A549 (cell line): ENCODE measurements around the gene MORC2. TPM values are rescaled to one million over a fixed set of nuclear protein-coding genes. Genes with fewer than 3 reads are reported as not detected.

ENCODE experiments used
- ATAC-seq, 2 experiments: fragments of 200-7000 bp in 1 of 2; fragments of >200 bp in 1 of 2; cut with Nextera tagmentation in 1 of 2; cut with Tn5 transposase in 1 of 2; 3 replicates each; pipeline versions ENCODE4 v1.8.0 to v1.9.1; 2018 to 2020; ENCODE audit warnings: mild to moderate bottlenecking in 1 of 2, moderate library complexity in 1 of 2
- CTCF ChIA-PET: fragments of 300-600 bp; sonication (Branson Sonifier 250); formaldehyde crosslinking; extraction: SDS; loops from one replicate; lab custom pipeline; 2021; ENCODE audit warnings: antibody characterized with exemption, inconsistent platforms; lab: Yijun Ruan, JAX
- POLR2A ChIA-PET: fragments of 350-600 bp; formaldehyde crosslinking; extraction: SDS; loops from one replicate; lab custom pipeline; 2021; ENCODE audit warnings: antibody characterized with exemption, inconsistent platforms; lab: Yijun Ruan, JAX
- DNase-seq, 2 experiments: peaks; one replicate each; pipeline versions ENCODE4 v3.0.0 to v3.0.0-alpha.2; 2011 to 2016; ENCODE audit warnings: low read depth in 1 of 2, low spot score in 1 of 2
- FAIRE-seq: peaks from 2 replicates; lab custom pipeline; 2011; peaks lifted over from hg19 to GRCh38; lab: Jason Lieb, UNC
- H3K27ac ChIP-seq, 2 experiments: fragments of >200 bp; sonication (Bioruptor Twin); formaldehyde crosslinking; 3 replicates each; pipeline ENCODE4 v1.5.1; 2016 to 2017
- H3K4me1 ChIP-seq: fragments of >200 bp; sonication (Bioruptor Twin); formaldehyde crosslinking; 3 replicates; pipeline ENCODE4 v1.6.1; 2016
- H3K4me2 ChIP-seq: fragments of >200 bp; sonication (Bioruptor Twin); formaldehyde crosslinking; 3 replicates; pipeline ENCODE4 v1.6.1; 2016
- H3K4me3 ChIP-seq: fragments of >200 bp; sonication (Bioruptor Twin); formaldehyde crosslinking; 3 replicates; pipeline ENCODE4 v1.5.1; 2016
- H3K9me3 ChIP-seq: fragments of >200 bp; sonication (Bioruptor Twin); formaldehyde crosslinking; 3 replicates; pipeline ENCODE4 v1.6.1; 2016
- CBX8 ChIP-seq: fragments of 200-600 bp; sonication (generic); IDR thresholded peaks from 2 replicates; pipeline ENCODE4 v1.6.1; 2016
- CEBPB ChIP-seq, 2 experiments: fragments of >200 bp in 1 of 2; sonication (Bioruptor Twin) in 1 of 2; formaldehyde crosslinking in 1 of 2; IDR thresholded peaks; 2 replicates each; pipeline ENCODE4 v1.6.1; 2012 to 2016
- CHD2 ChIP-seq: fragments of 150-350 bp; IDR thresholded peaks from 2 replicates; pipeline ENCODE4 v1.6.1; 2014; ENCODE audit warnings: low read length; ENCODE audit not compliant: partially characterized antibody
- EHMT2 ChIP-seq: fragments of 200-600 bp; sonication (generic); IDR thresholded peaks from 2 replicates; pipeline ENCODE4 v1.6.1; 2016; ENCODE audit warnings: antibody characterized with exemption, low read depth, mild to moderate bottlenecking, moderate library complexity
- FOXS1 ChIP-seq: fragments of 250-450 bp; sonication (Bioruptor Pico); IDR thresholded peaks from 2 replicates; pipeline ENCODE4 v1.5.0; 2020; ENCODE audit warnings: mild to moderate bottlenecking, moderate library complexity
- GATA3 ChIP-seq: IDR thresholded peaks from 2 replicates; pipeline ENCODE4 v1.6.1; 2012; ENCODE audit warnings: borderline replicate concordance
- HEYL ChIP-seq: fragments of 250-450 bp; sonication (Bioruptor Pico); IDR thresholded peaks from 2 replicates; pipeline ENCODE4 v1.8.0; 2021; ENCODE audit warnings: mild to moderate bottlenecking, moderate library complexity
- JUNB ChIP-seq: fragments of >200 bp; sonication (Bioruptor Twin); formaldehyde crosslinking; IDR thresholded peaks from 2 replicates; pipeline ENCODE4 v1.6.1; 2016
- KDM1A ChIP-seq: fragments of 200-600 bp; sonication (generic); IDR thresholded peaks from 2 replicates; pipeline ENCODE4 v1.6.1; 2016; ENCODE audit warnings: low read depth, mild to moderate bottlenecking
- MAFK ChIP-seq: fragments of 450-650 bp; IDR thresholded peaks from 2 replicates; pipeline ENCODE4 v1.6.1; 2014; ENCODE audit not compliant: partially characterized antibody
- MAZ ChIP-seq: fragments of 150-350 bp; IDR thresholded peaks from 2 replicates; pipeline ENCODE4 v1.6.1; 2014; ENCODE audit warnings: antibody characterized with exemption, low read depth, low read length, borderline replicate concordance
- NFE2L2 ChIP-seq: fragments of 150-350 bp; conservative IDR thresholded peaks from 2 replicates; pipeline ENCODE4 v1.6.1; 2014; ENCODE audit warnings: low read length
- PHF8 ChIP-seq: fragments of 200-600 bp; sonication (generic); IDR thresholded peaks from 2 replicates; pipeline ENCODE4 v1.6.1; 2016; ENCODE audit warnings: low read depth, mild to moderate bottlenecking, antibody characterized with exemption, moderate library complexity, borderline replicate concordance
- RARB ChIP-seq: fragments of 250-450 bp; sonication (Bioruptor Pico); IDR thresholded peaks from 2 replicates; pipeline ENCODE4 v1.8.0; 2021; ENCODE audit warnings: mild to moderate bottlenecking, moderate library complexity
- SMC3 ChIP-seq: fragments of >200 bp; sonication (Bioruptor Twin); formaldehyde crosslinking; IDR thresholded peaks from 3 replicates; pipeline ENCODE4 v1.6.1; 2018; ENCODE audit warnings: inconsistent platforms
- ZFP36 ChIP-seq: fragments of 450-650 bp; IDR thresholded peaks from 2 replicates; pipeline ENCODE4 v1.6.1; 2014; ENCODE audit warnings: borderline replicate concordance; ENCODE audit not compliant: partially characterized antibody
- WGBS: methylation state at CpG from one replicate; pipeline ENCODE4 v1.1.6; 2017; ENCODE audit errors: missing lambda C conversion rate; 5-methylcytosine and 5-hydroxymethylcytosine counted together
- polyA plus RNA-seq, 4 experiments: library from polyadenylated mRNA; depleted of rRNA in 3 of 4; stranded (reverse); fragments of >200 nt; fragmentation: RNase III in 1 of 4; extraction: RNeasy Plus Mini Kit Qiagen cat#74134 plus additional on column Dnase treatment in 1 of 4; gene quantifications; 2 replicates in 3 of 4; 3 replicates in 1 of 4; pipeline ENCODE4 v1.2.3, GENCODE V29; 2011 to 2017
- TF ChIP-seq, protein P1 (sequence below): fragments of 150-350 bp; IDR thresholded peaks from 2 replicates; pipeline ENCODE4 v1.6.1; 2014; ENCODE audit warnings: low read depth, mild to moderate bottlenecking, low read length
- TF ChIP-seq, protein P2 (sequence below): IDR thresholded peaks from 2 replicates; pipeline ENCODE4 v1.6.1; 2012
- TF ChIP-seq, protein P3 (sequence below): IDR thresholded peaks from 2 replicates; pipeline ENCODE4 v1.6.1; 2012; ENCODE audit warnings: low read depth, borderline replicate concordance
- TF ChIP-seq, protein P4 (sequence below): fragments of 450-650 bp; IDR thresholded peaks from 2 replicates; pipeline ENCODE4 v1.6.1; 2014; ENCODE audit warnings: antibody characterized with exemption
- TF ChIP-seq, protein P5 (sequence below): fragments of 250-450 bp; sonication (Bioruptor Pico); IDR thresholded peaks from 2 replicates; pipeline ENCODE4 v1.5.0; 2021; ENCODE audit warnings: mild to moderate bottlenecking, moderate library complexity, borderline replicate concordance

The MORC2 gene
- polyA plus RNA-seq, 2 of the 4 experiments (the other 2 are of a cell fraction): 14.8 to 16.0 TPM

DNA sequence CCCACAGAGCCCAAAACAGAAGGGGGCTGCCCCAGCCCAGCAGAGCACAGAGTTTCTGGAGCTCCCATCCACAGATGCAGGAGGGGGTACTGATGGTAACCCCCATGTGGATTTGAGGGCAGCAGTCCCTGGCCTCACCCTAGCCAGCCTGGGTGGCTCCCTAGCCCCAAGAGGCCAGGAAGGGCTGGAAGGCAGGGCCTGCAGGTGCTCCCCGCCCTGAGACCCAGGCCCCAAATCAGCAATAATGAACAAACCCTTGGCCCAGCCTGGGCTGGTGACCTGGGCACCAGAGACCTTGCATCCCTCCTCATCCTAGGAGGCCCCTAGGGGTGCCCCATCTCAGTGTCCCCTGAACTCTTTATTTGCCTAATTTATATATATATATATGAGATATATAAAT, 61.6 kb downstream of the MORC2 start:
- no peaks in the 10 kb centered on the region for H3K9me3 ChIP-seq
- H3K27ac ChIP-seq: no peak overlapping the region
- no peak for FAIRE-seq
- TF ChIP-seq, protein P1, sequence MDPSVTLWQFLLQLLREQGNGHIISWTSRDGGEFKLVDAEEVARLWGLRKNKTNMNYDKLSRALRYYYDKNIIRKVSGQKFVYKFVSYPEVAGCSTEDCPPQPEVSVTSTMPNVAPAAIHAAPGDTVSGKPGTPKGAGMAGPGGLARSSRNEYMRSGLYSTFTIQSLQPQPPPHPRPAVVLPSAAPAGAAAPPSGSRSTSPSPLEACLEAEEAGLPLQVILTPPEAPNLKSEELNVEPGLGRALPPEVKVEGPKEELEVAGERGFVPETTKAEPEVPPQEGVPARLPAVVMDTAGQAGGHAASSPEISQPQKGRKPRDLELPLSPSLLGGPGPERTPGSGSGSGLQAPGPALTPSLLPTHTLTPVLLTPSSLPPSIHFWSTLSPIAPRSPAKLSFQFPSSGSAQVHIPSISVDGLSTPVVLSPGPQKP: no peak
- TF ChIP-seq FOXS1 (CRISPR knock-in tag) (no peak), JUNB (no peak), NFE2L2 (no peak), SMC3 (no peak), CEBPB (IDR thresholded peaks at IDR 0.05) (no peak), CHD2 (no peak), PHF8 (no peak), MAFK (no peak), GATA3 (no peak)
- TF ChIP-seq, protein P2, sequence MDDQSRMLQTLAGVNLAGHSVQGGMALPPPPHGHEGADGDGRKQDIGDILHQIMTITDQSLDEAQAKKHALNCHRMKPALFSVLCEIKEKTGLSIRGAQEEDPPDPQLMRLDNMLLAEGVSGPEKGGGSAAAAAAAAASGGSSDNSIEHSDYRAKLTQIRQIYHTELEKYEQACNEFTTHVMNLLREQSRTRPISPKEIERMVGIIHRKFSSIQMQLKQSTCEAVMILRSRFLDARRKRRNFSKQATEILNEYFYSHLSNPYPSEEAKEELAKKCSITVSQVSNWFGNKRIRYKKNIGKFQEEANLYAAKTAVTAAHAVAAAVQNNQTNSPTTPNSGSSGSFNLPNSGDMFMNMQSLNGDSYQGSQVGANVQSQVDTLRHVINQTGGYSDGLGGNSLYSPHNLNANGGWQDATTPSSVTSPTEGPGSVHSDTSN: no peak
- no peak for ATAC-seq
- no peaks in the 10 kb centered on the region for H3K4me1 ChIP-seq
- no peak overlapping the region for H3K4me2 ChIP-seq
- no peak overlapping the region for H3K4me3 ChIP-seq
- WGBS: no CpG with 5 or more reads among the region's 1 CpG
- CTCF ChIA-PET: interaction anchor here (1.2 to 1.3 kb wide), 2 partner anchors 10 to 16 kb away, joined by 3 to 4 read pairs; no protein-coding TSS in a partner anchor
- POLR2A ChIA-PET: no interaction called here
- DNase-seq: no peak

DNA sequence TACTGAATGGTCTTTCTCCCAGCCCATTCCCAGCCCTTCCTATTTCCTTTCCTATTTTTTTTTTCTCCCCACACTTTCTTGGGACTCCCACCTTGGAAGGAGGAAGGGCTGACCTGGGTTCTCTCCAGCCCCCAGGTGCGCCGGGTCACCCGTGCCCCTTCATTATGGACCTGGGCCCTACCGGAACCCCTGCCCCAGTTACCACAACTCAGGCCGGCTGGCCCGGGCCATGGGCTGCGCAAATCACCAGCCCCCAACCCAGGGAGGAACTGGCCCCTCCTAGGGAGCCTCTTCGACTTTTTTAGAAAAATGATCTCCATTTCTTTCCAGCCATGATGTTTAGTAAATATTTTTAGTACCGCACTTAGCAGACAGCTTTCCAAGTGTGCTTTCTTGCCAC, 62.2 kb downstream of the MORC2 start:
- POLR2A ChIA-PET: no interaction called here
- H3K27ac ChIP-seq: no peak overlapping the region
- H3K4me1 ChIP-seq: no peaks in the 10 kb centered on the region
- CTCF ChIA-PET: interaction anchor here (1.2 kb wide), 1 partner anchor 15 kb away, joined by 3 read pairs; no protein-coding TSS in a partner anchor
- WGBS: 92% methylated on average over 9 of the region's 9 CpGs
- no peak for FAIRE-seq
- no peaks in the 10 kb centered on the region for H3K9me3 ChIP-seq
- no peak for DNase-seq
- TF ChIP-seq, protein P3, sequence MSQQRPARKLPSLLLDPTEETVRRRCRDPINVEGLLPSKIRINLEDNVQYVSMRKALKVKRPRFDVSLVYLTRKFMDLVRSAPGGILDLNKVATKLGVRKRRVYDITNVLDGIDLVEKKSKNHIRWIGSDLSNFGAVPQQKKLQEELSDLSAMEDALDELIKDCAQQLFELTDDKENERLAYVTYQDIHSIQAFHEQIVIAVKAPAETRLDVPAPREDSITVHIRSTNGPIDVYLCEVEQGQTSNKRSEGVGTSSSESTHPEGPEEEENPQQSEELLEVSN: no peak
- TF ChIP-seq FOXS1 (CRISPR knock-in tag): no peak
- no peak for TF ChIP-seq MAZ
- no peak for TF ChIP-seq KDM1A
- TF ChIP-seq CBX8: no peak
- no peak for TF ChIP-seq EHMT2
- TF ChIP-seq, protein P4, sequence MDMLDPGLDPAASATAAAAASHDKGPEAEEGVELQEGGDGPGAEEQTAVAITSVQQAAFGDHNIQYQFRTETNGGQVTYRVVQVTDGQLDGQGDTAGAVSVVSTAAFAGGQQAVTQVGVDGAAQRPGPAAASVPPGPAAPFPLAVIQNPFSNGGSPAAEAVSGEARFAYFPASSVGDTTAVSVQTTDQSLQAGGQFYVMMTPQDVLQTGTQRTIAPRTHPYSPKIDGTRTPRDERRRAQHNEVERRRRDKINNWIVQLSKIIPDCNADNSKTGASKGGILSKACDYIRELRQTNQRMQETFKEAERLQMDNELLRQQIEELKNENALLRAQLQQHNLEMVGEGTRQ: no peak
- TF ChIP-seq RARB: no peak
- TF ChIP-seq HEYL: no peak
- TF ChIP-seq, protein P5, sequence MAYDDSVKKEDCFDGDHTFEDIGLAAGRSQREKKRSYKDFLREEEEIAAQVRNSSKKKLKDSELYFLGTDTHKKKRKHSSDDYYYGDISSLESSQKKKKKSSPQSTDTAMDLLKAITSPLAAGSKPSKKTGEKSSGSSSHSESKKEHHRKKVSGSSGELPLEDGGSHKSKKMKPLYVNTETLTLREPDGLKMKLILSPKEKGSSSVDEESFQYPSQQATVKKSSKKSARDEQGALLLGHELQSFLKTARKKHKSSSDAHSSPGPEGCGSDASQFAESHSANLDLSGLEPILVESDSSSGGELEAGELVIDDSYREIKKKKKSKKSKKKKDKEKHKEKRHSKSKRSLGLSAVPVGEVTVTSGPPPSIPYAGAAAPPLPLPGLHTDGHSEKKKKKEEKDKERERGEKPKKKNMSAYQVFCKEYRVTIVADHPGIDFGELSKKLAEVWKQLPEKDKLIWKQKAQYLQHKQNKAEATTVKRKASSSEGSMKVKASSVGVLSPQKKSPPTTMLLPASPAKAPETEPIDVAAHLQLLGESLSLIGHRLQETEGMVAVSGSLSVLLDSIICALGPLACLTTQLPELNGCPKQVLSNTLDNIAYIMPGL: no peak
- no peak for TF ChIP-seq ZFP36
- ATAC-seq: no peak
- H3K4me3 ChIP-seq: no peak overlapping the region
- no peak overlapping the region for H3K4me2 ChIP-seq
